WTC11 (cell line): ENCODE data around the gene RCAN2. TPM values are rescaled to one million over a fixed set of nuclear protein-coding genes. Genes with fewer than 3 reads are reported as not detected.

Experiments used
- ATAC-seq: fragments of 200-7000 bp; cut with Tn5 transposase; 2 replicates; pipeline ENCODE4 v1.10.0; 2021; ENCODE audit warnings: mild to moderate bottlenecking, moderate library complexity
- CTCF ChIA-PET: fragments of 300-600 bp; sonication (Branson Sonifier 250); formaldehyde crosslinking; loops from one replicate; lab custom pipeline; 2021; ENCODE audit warnings: antibody characterized with exemption; lab: Charles Lee
- POLR2A ChIA-PET: fragments of 350-600 bp; sonication (Branson Sonifier 250); formaldehyde crosslinking; loops from one replicate; lab custom pipeline; 2021; ENCODE audit warnings: antibody characterized with exemption; lab: Charles Lee
- DNase-seq: peaks from one replicate; pipeline ENCODE4 v3.0.0; 2021; ENCODE audit warnings: low spot score
- H3K27ac Mint-ChIP-seq: 2 replicates; pipeline ENCODE4 v1.8.0; 2021; ENCODE audit warnings: mixed read lengths
- H3K27me3 Mint-ChIP-seq: 2 replicates; pipeline ENCODE4 v1.8.0; 2021; ENCODE audit warnings: low read depth, mild to moderate bottlenecking, moderate library complexity, mixed read lengths
- H3K36me3 Mint-ChIP-seq: 2 replicates; pipeline ENCODE4 v1.8.0; 2021; ENCODE audit warnings: mixed read lengths
- H3K4me1 Mint-ChIP-seq: 2 replicates; pipeline ENCODE4 v1.8.0; 2022; ENCODE audit warnings: mixed read lengths
- H3K4me3 Mint-ChIP-seq: 2 replicates; pipeline ENCODE4 v1.8.0; 2021; ENCODE audit warnings: mild to moderate bottlenecking, moderate library complexity, mixed read lengths
- H3K9me3 Mint-ChIP-seq: 2 replicates; pipeline ENCODE4 v1.8.0; 2021; ENCODE audit warnings: mixed read lengths
- ARID4B ChIP-seq: sonication (generic); formaldehyde crosslinking; IDR thresholded peaks from 2 replicates; pipeline ENCODE4 v1.8.0; 2023; ENCODE audit warnings: missing genetic modification reagents, mild to moderate bottlenecking, borderline replicate concordance
- ZNF425 ChIP-seq: fragments of 250-450 bp; sonication (Bioruptor Pico); conservative IDR thresholded peaks from 2 replicates; pipeline ENCODE4 v1.9.0; 2021; ENCODE audit warnings: mild to moderate bottlenecking
- ZNF532 ChIP-seq: fragments of 250-450 bp; sonication (Bioruptor Pico); IDR thresholded peaks from 2 replicates; pipeline ENCODE4 v1.9.0; 2021; ENCODE audit warnings: mild to moderate bottlenecking, borderline replicate concordance
- total RNA-seq: library from RNA; stranded (reverse); gene quantifications from 3 replicates; pipeline ENCODE4 v1.2.3, GENCODE V29; 2021

Gene RCAN2
- total RNA-seq, 1 experiment from 2014 or later: 3.9 TPM

GRCh38 chr6:46265373-46265772 lies 225.9 kb downstream of the RCAN2 start:
- no peaks in the 10 kb centered on the region for H3K36me3 Mint-ChIP-seq
- CTCF ChIA-PET: no interaction called here

More at GRCh38 chr6:46265373-46265772, 225.9 kb downstream of the RCAN2 start:
- ATAC-seq (no peak), DNase-seq (no peak)
- no peaks in the 10 kb centered on the region for H3K9me3 Mint-ChIP-seq
- H3K4me3 Mint-ChIP-seq: no peak overlapping the region
- POLR2A ChIA-PET: no interaction called here
- no peak for TF ChIP-seq ZNF425 (CRISPR knock-in tag)
- TF ChIP-seq ZNF532 (CRISPR knock-in tag): no peak
- TF ChIP-seq ARID4B: no peak
- no peaks in the 10 kb centered on the region for H3K4me1 Mint-ChIP-seq
- H3K27ac Mint-ChIP-seq: no peak overlapping the region
- no peaks in the 10 kb centered on the region for H3K27me3 Mint-ChIP-seq
